Mesenchymal stem cell (in vitro differentiated cells and primary cell): Measurements from ENCODE around the gene SMYD5.

Experiments used
- DNase-seq: peaks from one replicate; pipeline ENCODE4 v3.0.0-alpha.2; 2013
- H2AFZ ChIP-seq: one replicate; pipeline ENCODE4 v1.6.1; 2013; ENCODE audit warnings: low read depth, mild to moderate bottlenecking, control low read depth, inconsistent platforms, low read length, moderate library complexity
- H2AK5ac ChIP-seq: 2 replicates; pipeline ENCODE4 v1.6.1; 2013; ENCODE audit warnings: low read length, moderate library complexity, mild to moderate bottlenecking, inconsistent platforms; ENCODE audit not compliant: severe bottlenecking
- H2BK120ac ChIP-seq: one replicate; pipeline ENCODE4 v1.6.1; 2013; ENCODE audit warnings: low read depth, mild to moderate bottlenecking, inconsistent platforms, low read length, moderate library complexity
- H2BK12ac ChIP-seq, 2 experiments: one replicate each; pipeline ENCODE4 v1.6.1; 2013; ENCODE audit warnings: inconsistent platforms in 2 of 2, low read length in 2 of 2, mild to moderate bottlenecking in 2 of 2, moderate library complexity in 2 of 2, control low read depth in 1 of 2
- H2BK15ac ChIP-seq: one replicate; pipeline ENCODE4 v1.6.1; 2013; ENCODE audit warnings: mild to moderate bottlenecking, low read depth, inconsistent platforms; ENCODE audit not compliant: poor library complexity, severe bottlenecking
- H2BK5ac ChIP-seq: 2 replicates; pipeline ENCODE4 v1.6.1; 2013; ENCODE audit warnings: low read depth, mild to moderate bottlenecking, low read length, control low read depth, inconsistent platforms; ENCODE audit not compliant: poor library complexity, severe bottlenecking
- H3K14ac ChIP-seq, 2 experiments: one replicate each; pipeline ENCODE4 v1.6.1; 2013; ENCODE audit warnings: inconsistent platforms in 2 of 2, low read length in 2 of 2, control low read depth in 1 of 2, mild to moderate bottlenecking in 1 of 2, moderate library complexity in 1 of 2
- H3K18ac ChIP-seq, 2 experiments: one replicate each; pipeline ENCODE4 v1.6.1; 2013; ENCODE audit warnings: inconsistent platforms in 2 of 2, low read length in 2 of 2, control low read depth in 1 of 2, low read depth in 1 of 2, mild to moderate bottlenecking in 1 of 2
- H3K23ac ChIP-seq, 2 experiments: one replicate each; pipeline ENCODE4 v1.6.1; 2013; ENCODE audit warnings: inconsistent platforms in 2 of 2, low read length in 2 of 2, mild to moderate bottlenecking in 2 of 2, moderate library complexity in 2 of 2, control low read depth in 1 of 2
- H3K27ac ChIP-seq: 2 replicates; pipeline ENCODE4 v1.5.1; 2013; ENCODE audit warnings: mild to moderate bottlenecking, moderate library complexity, low read length, control low read depth, inconsistent platforms; ENCODE audit not compliant: poor library complexity, severe bottlenecking
- H3K27me3 ChIP-seq, 2 experiments: 2 replicates each; pipeline versions ENCODE4 v1.6.1 to v1.7.0; 2013; ENCODE audit warnings: low read length in 2 of 2, mild to moderate bottlenecking in 2 of 2, moderate library complexity in 2 of 2, control low read depth in 1 of 2, inconsistent platforms in 1 of 2; ENCODE audit not compliant: control insufficient read depth in 1 of 2, insufficient read depth in 1 of 2
- H3K36me3 ChIP-seq, 2 experiments: 2 replicates each; pipeline versions ENCODE4 v1.6.1 to v1.7.0; 2013; ENCODE audit warnings: low read length in 2 of 2, control low read depth in 1 of 2, inconsistent platforms in 1 of 2, low read depth in 1 of 2, mild to moderate bottlenecking in 1 of 2; ENCODE audit not compliant: insufficient read depth in 2 of 2, control insufficient read depth in 1 of 2
- H3K4ac ChIP-seq, 2 experiments: one replicate each; pipeline ENCODE4 v1.6.1; 2013; ENCODE audit warnings: inconsistent platforms in 2 of 2, low read length in 2 of 2, mild to moderate bottlenecking in 2 of 2, moderate library complexity in 2 of 2, control low read depth in 1 of 2, low read depth in 1 of 2
- H3K4me1 ChIP-seq: 2 replicates; pipeline ENCODE4 v1.6.1; 2013; ENCODE audit warnings: low read depth, low read length, control low read depth; ENCODE audit not compliant: control insufficient read depth, insufficient read depth
- H3K4me2 ChIP-seq: 2 replicates; pipeline ENCODE4 v1.6.1; 2013; ENCODE audit warnings: low read length, mild to moderate bottlenecking, inconsistent platforms; ENCODE audit not compliant: poor library complexity, severe bottlenecking
- H3K4me3 ChIP-seq, 2 experiments: 2 replicates each; pipeline versions ENCODE4 v1.5.1 to v1.7.0; 2013; ENCODE audit warnings: low read length in 2 of 2, mild to moderate bottlenecking in 2 of 2, control low read depth in 1 of 2, low read depth in 1 of 2; ENCODE audit not compliant: insufficient read depth in 1 of 2
- H3K79me1 ChIP-seq: replicated peaks from 2 replicates; pipeline ENCODE4 v1.6.1; 2013; ENCODE audit warnings: mild to moderate bottlenecking, control low read depth, low read length, inconsistent platforms; ENCODE audit not compliant: poor library complexity, severe bottlenecking
- H3K9ac ChIP-seq: 2 replicates; pipeline ENCODE4 v1.7.0; 2013; ENCODE audit warnings: mild to moderate bottlenecking, low read length, moderate library complexity
- H3K9me3 ChIP-seq: 2 replicates; pipeline ENCODE4 v1.7.0; 2013; ENCODE audit warnings: mild to moderate bottlenecking, low read length; ENCODE audit not compliant: control insufficient read depth
- H4K8ac ChIP-seq: one replicate; pipeline ENCODE4 v1.6.1; 2013; ENCODE audit warnings: inconsistent platforms, mild to moderate bottlenecking, low read length, moderate library complexity
- H4K91ac ChIP-seq: one replicate; pipeline ENCODE4 v1.6.1; 2013; ENCODE audit warnings: mild to moderate bottlenecking, low read length, inconsistent platforms
- WGBS: methylation state at CpG from one replicate; pipeline ENCODE4 v1.1.7; 2013; ENCODE audit warnings: mixed read lengths; 5-methylcytosine and 5-hydroxymethylcytosine counted together

Gene SMYD5

DNA sequence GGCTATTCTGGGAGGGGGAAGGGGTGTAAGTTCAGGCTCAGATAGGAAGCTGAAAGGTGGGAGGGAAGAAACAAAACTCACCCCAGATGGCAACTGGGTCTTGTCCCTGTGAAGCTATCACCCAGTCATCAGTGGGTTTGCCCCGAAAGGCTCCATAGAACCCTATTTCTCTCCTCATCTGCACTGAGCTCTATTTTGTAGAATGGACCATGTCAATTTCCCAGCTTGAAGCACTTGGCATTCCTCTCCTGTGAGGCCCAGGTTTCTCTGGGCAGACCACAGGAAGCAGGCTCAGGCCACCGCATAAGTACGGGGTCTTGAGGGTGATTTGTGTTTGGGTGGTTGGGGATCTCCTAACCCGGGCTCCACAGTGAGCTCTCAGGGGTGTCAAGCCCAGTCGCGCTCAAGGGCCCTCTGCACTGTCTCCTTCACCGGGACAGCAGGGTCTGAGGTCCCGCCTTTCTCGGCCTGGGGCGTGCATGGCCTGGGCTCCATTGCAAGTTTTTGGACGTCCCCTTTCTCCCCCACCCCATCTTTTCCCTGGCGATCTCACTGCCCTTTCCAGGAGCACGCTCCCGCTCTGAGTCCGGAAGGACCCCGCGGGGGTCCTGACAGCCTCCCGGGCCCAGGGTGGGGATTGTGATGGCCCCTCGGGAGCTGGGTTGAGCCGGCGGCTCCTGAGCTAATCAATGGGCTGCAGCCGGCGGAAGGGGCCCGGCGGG is 38.9 kb upstream of the SMYD5 start:
- Histone ChIP-seq H2AFZ (no peak overlapping the region), H3K14ac (no peak overlapping the region), H3K27me3 (peaks cover 53 to 56% of the 10 kb centered on the region in 2 experiments), H4K8ac (no peak overlapping the region), H4K91ac (no peak overlapping the region), H2BK15ac (peak overlapping the region; percentile 54), H3K4me1 (peaks cover 20% of the 10 kb centered on the region), H3K18ac (no peak overlapping the region), H2BK12ac (no peak overlapping the region), H2BK120ac (peak overlapping the region; percentile 45), H2AK5ac (no peak overlapping the region), H3K9me3 (no peaks in the 10 kb centered on the region), H3K9ac (no peak overlapping the region), H3K27ac (no peak overlapping the region), H3K23ac (no peak overlapping the region), H3K36me3 (no peaks in the 10 kb centered on the region), H3K4me3 (peak overlapping the region; percentile 16 to 86), H2BK5ac (no peak overlapping the region), H3K4me2 (peak overlapping the region; percentile 78), H3K4ac (no peak overlapping the region), H3K79me1 (no peaks in the 10 kb centered on the region)
- DNase-seq = no peak
- 12% methylated on average over 25 of the region's 25 CpGs for whole genome bisulfite sequencing

DNA sequence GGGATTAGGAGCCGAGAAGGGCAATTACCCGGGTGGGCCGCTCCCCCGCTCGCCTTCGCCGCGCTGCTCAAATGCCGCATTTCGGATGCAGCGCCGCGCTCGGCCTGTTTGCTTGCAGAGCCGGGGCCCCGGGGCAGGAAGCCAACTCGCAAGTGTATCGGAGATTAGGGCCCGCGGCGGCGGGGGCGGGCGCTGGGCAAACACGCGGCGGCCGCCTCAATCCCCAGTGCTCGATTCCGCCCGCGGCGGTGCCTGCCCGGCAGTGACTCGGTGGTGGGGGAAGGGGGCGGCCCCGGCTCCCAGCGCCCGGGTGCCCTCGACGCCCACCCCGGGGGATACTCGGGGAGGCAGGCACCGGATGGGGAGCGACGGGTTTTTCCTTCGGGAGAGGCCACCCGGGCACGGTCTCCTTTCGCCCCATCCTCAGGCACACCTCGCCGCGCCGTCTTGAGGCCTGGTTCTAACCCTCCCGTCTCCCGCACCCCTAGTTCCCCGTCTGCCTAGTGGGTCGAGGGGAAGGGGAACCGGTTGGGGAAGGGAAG is 38.3 kb upstream of the SMYD5 start:
- DNase-seq = peak; percentile 61
- H3K36me3 ChIP-seq = no peaks in the 10 kb centered on the region
- H2AK5ac ChIP-seq = no peak overlapping the region
- peak overlapping the region; percentile 27 for H4K8ac ChIP-seq
- peak overlapping the region; percentile 80 for H3K9ac ChIP-seq
- peak overlapping the region; percentile 2 to 6 for H3K18ac ChIP-seq
- H3K14ac ChIP-seq = no peak overlapping the region
- peak overlapping the region; percentile 54 for H2BK15ac ChIP-seq
- no peaks in the 10 kb centered on the region for H3K9me3 ChIP-seq
- no peak overlapping the region for H3K27ac ChIP-seq
- no peak overlapping the region for H4K91ac ChIP-seq
- H3K27me3 ChIP-seq = peaks cover 59 to 60% of the 10 kb centered on the region in 2 experiments
- H2AFZ ChIP-seq = no peak overlapping the region
- H3K4me3 ChIP-seq = peak overlapping the region; percentile 16 to 86
- peaks cover 20% of the 10 kb centered on the region for H3K4me1 ChIP-seq
- no peaks in the 10 kb centered on the region for H3K79me1 ChIP-seq
- peak overlapping the region; percentile 78 for H3K4me2 ChIP-seq
- H2BK5ac ChIP-seq = no peak overlapping the region
- H2BK12ac ChIP-seq = no peak overlapping the region
- peak overlapping the region in 1 of 2 experiments; percentile 19 for H3K4ac ChIP-seq
- WGBS = under 1% methylated on average over 43 of the region's 59 CpGs
- H3K23ac ChIP-seq = no peak overlapping the region
- peak overlapping the region; percentile 45 for H2BK120ac ChIP-seq

DNA sequence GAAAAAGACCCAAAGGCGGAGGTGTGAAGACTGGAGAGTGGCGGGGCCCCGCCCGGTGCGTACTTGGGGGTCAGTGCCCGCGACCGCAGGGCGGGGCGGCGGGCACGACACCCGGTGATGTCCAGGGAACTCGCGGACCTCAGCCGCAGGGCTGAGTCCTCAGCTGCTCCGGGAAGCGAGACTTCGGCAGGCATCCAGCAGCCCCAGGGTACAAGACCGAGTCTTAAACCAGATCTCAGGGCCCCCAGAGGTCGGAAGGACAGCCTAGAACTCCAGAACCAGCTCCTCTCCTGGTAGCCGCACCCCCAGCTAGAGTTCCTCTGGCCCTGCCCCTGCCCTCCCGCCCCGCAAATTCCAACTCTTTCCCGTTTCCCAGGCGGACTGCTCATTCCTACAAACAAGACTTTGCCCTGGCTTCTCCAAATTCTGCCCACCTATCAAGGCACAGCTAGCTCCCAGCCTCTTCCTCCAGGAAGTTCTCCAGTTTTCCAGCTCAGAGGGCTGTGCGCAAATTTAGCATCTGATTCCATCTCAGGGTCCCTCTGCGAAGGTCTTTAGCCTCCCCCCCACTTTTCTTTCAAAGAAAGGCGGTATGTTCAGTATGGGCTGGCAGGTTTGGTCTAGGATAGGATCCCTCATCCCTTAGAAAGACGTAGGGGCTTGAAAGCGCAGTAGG is 37.7 kb upstream of the SMYD5 start:
- Histone ChIP-seq H3K4ac (peak overlapping the region in 1 of 2 experiments; percentile 19), H2BK15ac (no peak overlapping the region), H2AFZ (no peak overlapping the region), H3K18ac (peak overlapping the region in 1 of 2 experiments; percentile 2), H4K8ac (peak overlapping the region; percentile 27), H2BK12ac (no peak overlapping the region), H3K27me3 (peaks cover 59 to 60% of the 10 kb centered on the region in 2 experiments), H3K27ac (no peak overlapping the region), H2BK5ac (no peak overlapping the region), H3K23ac (no peak overlapping the region), H2BK120ac (no peak overlapping the region), H3K4me2 (peak overlapping the region; percentile 96), H3K4me1 (peaks cover 20% of the 10 kb centered on the region), H3K9ac (peak overlapping the region; percentile 80), H4K91ac (peak overlapping the region; percentile 7), H2AK5ac (no peak overlapping the region), H3K9me3 (no peaks in the 10 kb centered on the region), H3K36me3 (no peaks in the 10 kb centered on the region), H3K14ac (no peak overlapping the region), H3K79me1 (no peaks in the 10 kb centered on the region), H3K4me3 (peak overlapping the region in 1 of 2 experiments; percentile 86)
- peak; percentile 17 for DNase-seq
- WGBS = 9% methylated on average over 29 of the region's 31 CpGs
